ENCODE data around the gene SCLY. TPM values are rescaled to one million over a fixed set of nuclear protein-coding genes. Genes with fewer than 3 reads are reported as not detected.

Gene SCLY
- total and polyA plus RNA-seq, 2 donors (not counting 1 experiment from before 2014, with no cell fraction given) = 16.4 to 42.4 TPM

GRCh38 chr2:238016526-238016925 is 44.3 kb upstream of the SCLY start:
- Histone ChIP-seq H3K79me2 (ENCODE audit: control insufficient read depth, insufficient read depth, low read length) (peaks cover 9% of the 10 kb centered on the region), H3K4me2 (replicated peaks; ENCODE audit: low read depth, low read length, poor library complexity, severe bottlenecking) (no peak overlapping the region), H2AFZ (ENCODE audit: insufficient read depth, low read depth, low read length, poor library complexity, severe bottlenecking) (no peak overlapping the region), H3K27ac (ENCODE audit: low read length in 2 of 2) (no peak overlapping the region), H4K20me1 (ENCODE audit: control insufficient read depth, insufficient read depth, low read length, poor library complexity, severe bottlenecking) (no peaks in the 10 kb centered on the region), H3K9me3 (ENCODE audit: control extremely low read depth in 1 of 3, control insufficient read depth in 2 of 3, insufficient read depth in 1 of 3, low read length in 2 of 3) (no peaks in the 10 kb centered on the region), H3K9ac (ENCODE audit: low read length) (no peak overlapping the region), H3K4me1 (ENCODE audit: control insufficient read depth in 2 of 2, insufficient read depth in 2 of 2, low read length in 2 of 2) (peaks cover 0 to 5% of the 10 kb centered on the region in 2 donors), H3K4me3 (ENCODE audit: control extremely low read depth in 1 of 5, extremely low read depth in 1 of 5, insufficient read depth in 1 of 5, low read depth in 2 of 5, low read length in 4 of 5) (no peak overlapping the region), H3K36me3 (replicated peaks in 1 of 2; ENCODE audit: control extremely low read depth in 1 of 2, control insufficient read depth in 1 of 2, extremely low read depth in 1 of 2, insufficient read depth in 2 of 2, low read length in 1 of 2) (peaks cover 0 to 33% of the 10 kb centered on the region in 2 experiments), H3K27me3 (replicated peaks in 1 of 4; ENCODE audit: control extremely low read depth in 1 of 4, control insufficient read depth in 3 of 4, insufficient read depth in 4 of 4, low read length in 3 of 4) (no peaks in the 10 kb centered on the region)
- ChIA-PET POLR2A (no interaction called here), CTCF (no interaction called here)
- WGBS (ENCODE audit: insufficient coverage) = 33% methylated on average over 6 of the region's 8 CpGs
- DNase-seq = peak; percentile 26
- Mint-ChIP-seq H3K4me3 (no peak overlapping the region), H3K27me3 (no peaks in the 10 kb centered on the region), H3K4me1 (peaks cover 6% of the 10 kb centered on the region), H3K9me3 (ENCODE audit: insufficient read depth) (no peaks in the 10 kb centered on the region), H3K27ac (peak overlapping the region; percentile 41)
- no peak for TF ChIP-seq EZH2 (IDR thresholded peaks at IDR 0.05; ENCODE audit: borderline replicate concordance, insufficient read depth, low read depth, low read length, poor library complexity, severe bottlenecking)
- TF ChIP-seq CTCF (IDR thresholded peaks at IDR 0.05) = no peak
- peak; percentile 45 for ATAC-seq (ENCODE audit: low read depth)
- intact Hi-C loops (cut with micrococcal nuclease) = loop anchor here (5.0 kb wide), 2 partner anchors 49 to 159 kb away; partner anchors contain the start of genes RAMP1 and UBE2F

- Histone ChIP-seq H2AFZ (ENCODE audit: insufficient read depth, low read depth, low read length, poor library complexity, severe bottlenecking) (no peak overlapping the region), H3K27ac (ENCODE audit: low read length in 2 of 2) (no peak overlapping the region), H3K9ac (ENCODE audit: low read length) (no peak overlapping the region), H3K4me2 (replicated peaks; ENCODE audit: low read depth, low read length, poor library complexity, severe bottlenecking) (no peak overlapping the region), H3K36me3 (replicated peaks in 1 of 2; ENCODE audit: control extremely low read depth in 1 of 2, control insufficient read depth in 1 of 2, extremely low read depth in 1 of 2, insufficient read depth in 2 of 2, low read length in 1 of 2) (peaks cover 0 to 20% of the 10 kb centered on the region in 2 experiments), H3K9me3 (ENCODE audit: control extremely low read depth in 1 of 3, control insufficient read depth in 2 of 3, insufficient read depth in 1 of 3, low read length in 2 of 3) (no peaks in the 10 kb centered on the region), H4K20me1 (ENCODE audit: control insufficient read depth, insufficient read depth, low read length, poor library complexity, severe bottlenecking) (no peaks in the 10 kb centered on the region), H3K27me3 (replicated peaks in 1 of 4; ENCODE audit: control extremely low read depth in 1 of 4, control insufficient read depth in 3 of 4, insufficient read depth in 4 of 4, low read length in 3 of 4) (no peaks in the 10 kb centered on the region), H3K79me2 (ENCODE audit: control insufficient read depth, insufficient read depth, low read length) (no peaks in the 10 kb centered on the region), H3K4me1 (ENCODE audit: control insufficient read depth in 2 of 2, insufficient read depth in 2 of 2, low read length in 2 of 2) (peaks cover 0 to 5% of the 10 kb centered on the region in 2 donors), H3K4me3 (ENCODE audit: control extremely low read depth in 1 of 5, extremely low read depth in 1 of 5, insufficient read depth in 1 of 5, low read depth in 2 of 5, low read length in 4 of 5) (no peak overlapping the region)
- Mint-ChIP-seq H3K27me3 (no peaks in the 10 kb centered on the region), H3K4me3 (no peak overlapping the region), H3K27ac (no peak overlapping the region), H3K9me3 (ENCODE audit: insufficient read depth) (no peaks in the 10 kb centered on the region), H3K4me1 (peaks cover 6% of the 10 kb centered on the region)
- ChIA-PET CTCF (no interaction called here), POLR2A (no interaction called here)
- ATAC-seq (ENCODE audit: low read depth) (no peak), DNase-seq (no peak)
- WGBS (ENCODE audit: insufficient coverage) = 100% methylated on average over 1 of the region's 2 CpGs
- TF ChIP-seq CTCF (IDR thresholded peaks at IDR 0.05) (no peak), EZH2 (IDR thresholded peaks at IDR 0.05; ENCODE audit: borderline replicate concordance, insufficient read depth, low read depth, low read length, poor library complexity, severe bottlenecking) (no peak)
- intact Hi-C loops (cut with micrococcal nuclease) = loop anchor here (5.0 kb wide), 2 partner anchors 53 to 163 kb away; partner anchors contain the start of genes RAMP1 and UBE2F
Observed at GRCh38 chr2:238019962-238020361, 40.8 kb upstream of the SCLY start.
